Measurements from ENCODE around the gene TMEM116. TPM values are rescaled to one million over a fixed set of nuclear protein-coding genes. Genes with fewer than 3 reads are reported as not detected.
"Not testable (repeated sequence)": the region's sequence is repeated elsewhere in the genome, so short reads cannot be mapped to it uniquely, and the experiment has no call there.

Gene TMEM116
- total RNA-seq, 4 donors from 2014 or later, result 8.1 to 19.9 (median 13.7) TPM

- intact Hi-C loops (cut with DNase I; ENCODE audit: low total_unique reads), result no loop called here
- TF ChIP-seq POLR2A (IDR thresholded peaks at IDR 0.05), result no peak
- TF ChIP-seq CTCF (IDR thresholded peaks at IDR 0.05), result no peak
- H3K4me3 ChIP-seq (ENCODE audit: low read depth, poor library complexity, severe bottlenecking), result no peak overlapping the region
- DNase-seq (ENCODE audit: low spot score in 2 of 2), result no peak
Measured at GRCh38 chr12:111976860-111977259, 36.1 kb downstream of the TMEM116 start.

- intact Hi-C loops (cut with DNase I; ENCODE audit: low total_unique reads), result no loop called here
- 91 to 92% methylated on average over 6 of the region's 6 CpGs for WGBS, 2 donors
Measured at GRCh38 chr12:111976291-111976690, 36.7 kb downstream of the TMEM116 start.

GRCh38 chr12:111975161-111975931, 37.6 kb downstream of the TMEM116 start:
- DNase-seq (ENCODE audit: low spot score in 2 of 2), result no peak

More at GRCh38 chr12:111976291-111976690, 36.7 kb downstream of the TMEM116 start:
- DNase-seq (ENCODE audit: low spot score in 2 of 2), result no peak
- TF ChIP-seq POLR2A (IDR thresholded peaks at IDR 0.05), result no peak
- H3K4me3 ChIP-seq (ENCODE audit: low read depth, poor library complexity, severe bottlenecking), result no peak overlapping the region

GRCh38 chr12:111971800-111972199, 41.2 kb downstream of the TMEM116 start:
- DNase-seq (ENCODE audit: low spot score in 2 of 2), result no peak
- no peak overlapping the region for H3K4me3 ChIP-seq (ENCODE audit: low read depth, poor library complexity, severe bottlenecking)
- intact Hi-C loops (cut with DNase I; ENCODE audit: low total_unique reads), result no loop called here
- no peak for TF ChIP-seq POLR2A (IDR thresholded peaks at IDR 0.05)
- no peak for TF ChIP-seq CTCF (IDR thresholded peaks at IDR 0.05)

More at GRCh38 chr12:111975161-111975931, 37.6 kb downstream of the TMEM116 start:
- intact Hi-C loops (cut with DNase I; ENCODE audit: low total_unique reads), result no loop called here
- H3K4me3 ChIP-seq (ENCODE audit: low read depth, poor library complexity, severe bottlenecking), result no peak overlapping the region
- TF ChIP-seq CTCF (IDR thresholded peaks at IDR 0.05), result no peak
- no peak for TF ChIP-seq POLR2A (IDR thresholded peaks at IDR 0.05)
- WGBS, 2 donors, result 87 to 88% methylated on average over 5 of the region's 5 CpGs

GRCh38 chr12:111964935-111965334, 48.0 kb downstream of the TMEM116 start:
- 70 to 74% methylated on average over 1 of the region's 1 CpG for WGBS, 2 donors
- intact Hi-C loops (cut with DNase I; ENCODE audit: low total_unique reads), result no loop called here
- TF ChIP-seq CTCF (IDR thresholded peaks at IDR 0.05) (no peak), POLR2A (IDR thresholded peaks at IDR 0.05) (no peak)
- no peak for DNase-seq (ENCODE audit: low spot score in 2 of 2)
- no peak overlapping the region for H3K4me3 ChIP-seq (ENCODE audit: low read depth, poor library complexity, severe bottlenecking)

GRCh38 chr12:111959518-111959917, 53.4 kb downstream of the TMEM116 start:
- H3K4me3 ChIP-seq (ENCODE audit: low read depth, poor library complexity, severe bottlenecking); DNase-seq (ENCODE audit: low spot score in 2 of 2); intact Hi-C loops (cut with DNase I; ENCODE audit: low total_unique reads): not testable (repeated sequence)
- WGBS, 2 donors, result 98 to 100% methylated on average over 2 of the region's 2 CpGs

- H3K4me3 ChIP-seq (ENCODE audit: low read depth, poor library complexity, severe bottlenecking); intact Hi-C loops (cut with DNase I; ENCODE audit: low total_unique reads); DNase-seq (ENCODE audit: low spot score in 2 of 2): not testable (repeated sequence)
- 91 to 95% methylated on average over 10 to 11 of the region's 31 CpGs for WGBS, 2 donors
Measured at GRCh38 chr12:111957224-111957623, 55.7 kb downstream of the TMEM116 start.

Measured in lower leg skin (tissue), 4 donors.